ENCODE results near the gene PINK1.

Gene PINK1

GRCh38 chr1:20630729-20631128 lies 2.5 kb upstream of the PINK1 start:
- H3K4me3 Mint-ChIP-seq = peak overlapping the region in 2 of 3 experiments; percentile 68 to 82
- TF ChIP-seq, protein P1, sequence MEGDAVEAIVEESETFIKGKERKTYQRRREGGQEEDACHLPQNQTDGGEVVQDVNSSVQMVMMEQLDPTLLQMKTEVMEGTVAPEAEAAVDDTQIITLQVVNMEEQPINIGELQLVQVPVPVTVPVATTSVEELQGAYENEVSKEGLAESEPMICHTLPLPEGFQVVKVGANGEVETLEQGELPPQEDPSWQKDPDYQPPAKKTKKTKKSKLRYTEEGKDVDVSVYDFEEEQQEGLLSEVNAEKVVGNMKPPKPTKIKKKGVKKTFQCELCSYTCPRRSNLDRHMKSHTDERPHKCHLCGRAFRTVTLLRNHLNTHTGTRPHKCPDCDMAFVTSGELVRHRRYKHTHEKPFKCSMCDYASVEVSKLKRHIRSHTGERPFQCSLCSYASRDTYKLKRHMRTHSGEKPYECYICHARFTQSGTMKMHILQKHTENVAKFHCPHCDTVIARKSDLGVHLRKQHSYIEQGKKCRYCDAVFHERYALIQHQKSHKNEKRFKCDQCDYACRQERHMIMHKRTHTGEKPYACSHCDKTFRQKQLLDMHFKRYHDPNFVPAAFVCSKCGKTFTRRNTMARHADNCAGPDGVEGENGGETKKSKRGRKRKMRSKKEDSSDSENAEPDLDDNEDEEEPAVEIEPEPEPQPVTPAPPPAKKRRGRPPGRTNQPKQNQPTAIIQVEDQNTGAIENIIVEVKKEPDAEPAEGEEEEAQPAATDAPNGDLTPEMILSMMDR (IDR thresholded peaks at IDR 0.05; ENCODE audit: unreplicated experiment in 3 of 3) = no peak
- no peaks in the 10 kb centered on the region for H3K27me3 Mint-ChIP-seq (ENCODE audit: low read depth)

GRCh38 chr1:20632386-20632785 lies 872 bp upstream of the PINK1 start:
- Mint-ChIP-seq H3K4me1 (peaks cover 30% of the 10 kb centered on the region), H3K27me3 (ENCODE audit: low read depth) (no peaks in the 10 kb centered on the region), H3K27ac (peak overlapping the region; percentile 80 to 95 (median 84)), H3K9me3 (no peaks in the 10 kb centered on the region), H3K36me3 (ENCODE audit: low read depth) (peaks cover 7% of the 10 kb centered on the region), H3K4me3 (peak overlapping the region; percentile 79 to 92 (median 87))
- TF ChIP-seq, protein P1 (IDR thresholded peaks at IDR 0.05; ENCODE audit: unreplicated experiment in 3 of 3) = no peak

More at GRCh38 chr1:20630729-20631128, 2.5 kb upstream of the PINK1 start:
- Mint-ChIP-seq H3K4me1 (peaks cover 32% of the 10 kb centered on the region), H3K9me3 (no peaks in the 10 kb centered on the region), H3K36me3 (ENCODE audit: low read depth) (no peaks in the 10 kb centered on the region), H3K27ac (peak overlapping the region in 2 of 3 experiments; percentile 62 to 69)

DNA sequence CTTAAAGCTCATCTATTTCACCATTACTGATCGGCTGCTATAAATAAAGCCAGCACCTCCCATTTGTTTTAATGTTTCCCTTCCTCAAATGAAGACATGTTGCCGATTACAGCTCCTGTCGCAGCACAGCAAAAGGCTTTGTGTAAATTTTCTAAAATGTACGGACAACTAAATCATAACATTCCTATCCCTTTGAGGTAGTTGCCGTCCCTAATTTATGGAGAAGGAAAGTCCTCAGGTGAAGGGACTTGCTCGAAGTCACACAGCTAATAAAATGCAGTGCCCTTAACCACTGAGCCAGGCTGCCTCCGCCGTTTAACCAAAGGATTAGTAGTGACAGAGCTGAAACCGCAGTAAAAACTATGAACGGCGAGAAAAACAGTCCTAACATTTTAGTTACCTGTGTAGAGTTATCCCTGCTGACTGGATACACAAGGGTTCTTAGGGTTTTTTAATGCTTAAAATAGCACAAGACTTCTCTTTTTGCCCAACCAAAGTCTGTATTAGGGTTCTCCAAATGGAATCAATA lies 871 bp downstream of the PINK1 start:
- H3K4me3 Mint-ChIP-seq = peak overlapping the region; percentile 91 to 96 (median 96)
- H3K27me3 Mint-ChIP-seq (ENCODE audit: low read depth) = no peaks in the 10 kb centered on the region
- no peaks in the 10 kb centered on the region for H3K9me3 Mint-ChIP-seq
- TF ChIP-seq, protein P1 (IDR thresholded peaks at IDR 0.05; ENCODE audit: unreplicated experiment in 3 of 3) = no peak
- peak overlapping the region; percentile 86 to 95 (median 95) for H3K27ac Mint-ChIP-seq
- peaks cover 19% of the 10 kb centered on the region for H3K36me3 Mint-ChIP-seq (ENCODE audit: low read depth)
- H3K4me1 Mint-ChIP-seq = peaks cover 27% of the 10 kb centered on the region

GRCh38 chr1:20634594-20635084 lies 1.4 kb downstream of the PINK1 start:
- H3K9me3 Mint-ChIP-seq = no peaks in the 10 kb centered on the region
- H3K4me3 Mint-ChIP-seq = peak overlapping the region; percentile 91 to 96 (median 96)
- peaks cover 27% of the 10 kb centered on the region for H3K4me1 Mint-ChIP-seq
- peaks cover 21% of the 10 kb centered on the region for H3K36me3 Mint-ChIP-seq (ENCODE audit: low read depth)
- TF ChIP-seq, protein P1 (IDR thresholded peaks at IDR 0.05; ENCODE audit: unreplicated experiment in 3 of 3) = no peak
- H3K27ac Mint-ChIP-seq = peak overlapping the region; percentile 86 to 95 (median 95)
- H3K27me3 Mint-ChIP-seq (ENCODE audit: low read depth) = no peaks in the 10 kb centered on the region

GRCh38 chr1:20636785-20637347 lies 3.6 kb downstream of the PINK1 start:
- TF ChIP-seq, protein P1 (IDR thresholded peaks at IDR 0.05; ENCODE audit: unreplicated experiment in 3 of 3) = no peak
- no peak overlapping the region for H3K27ac Mint-ChIP-seq
- peaks cover 31% of the 10 kb centered on the region for H3K36me3 Mint-ChIP-seq (ENCODE audit: low read depth)
- no peaks in the 10 kb centered on the region for H3K9me3 Mint-ChIP-seq
- no peaks in the 10 kb centered on the region for H3K27me3 Mint-ChIP-seq (ENCODE audit: low read depth)
- no peak overlapping the region for H3K4me3 Mint-ChIP-seq
- peaks cover 17% of the 10 kb centered on the region for H3K4me1 Mint-ChIP-seq

DNA sequence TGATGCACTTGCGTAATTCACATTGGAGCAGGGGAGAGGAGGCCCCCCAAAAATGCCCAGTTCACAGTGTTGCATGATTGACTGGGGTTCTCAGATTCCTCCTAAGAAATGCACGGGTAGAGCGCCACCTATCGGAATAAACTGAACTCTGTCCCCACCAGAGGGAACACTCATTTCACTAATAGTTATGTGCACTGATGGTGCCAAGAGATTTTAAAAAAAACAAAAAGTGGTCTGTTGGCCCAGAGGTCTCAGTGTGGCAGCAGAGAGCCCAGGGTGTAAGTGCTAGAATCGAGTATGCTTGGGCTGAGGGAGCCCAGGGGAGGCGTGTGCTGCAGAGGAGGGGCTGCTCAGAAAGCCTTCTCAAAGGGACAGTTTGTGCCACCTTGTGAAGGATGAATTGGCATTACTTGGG lies 6.9 kb downstream of the PINK1 start:
- no peaks in the 10 kb centered on the region for H3K9me3 Mint-ChIP-seq
- TF ChIP-seq, protein P1 (IDR thresholded peaks at IDR 0.05; ENCODE audit: unreplicated experiment in 3 of 3) = peak; percentile 80 to 87 (median 84)
- H3K4me1 Mint-ChIP-seq = no peaks in the 10 kb centered on the region

More for the DNA sequence above, 6.9 kb downstream of the PINK1 start:
- H3K27me3 Mint-ChIP-seq (ENCODE audit: low read depth) = no peaks in the 10 kb centered on the region
- H3K4me3 Mint-ChIP-seq = no peak overlapping the region
- no peak overlapping the region for H3K27ac Mint-ChIP-seq
- H3K36me3 Mint-ChIP-seq (ENCODE audit: low read depth) = peaks cover 46% of the 10 kb centered on the region
